ENCODE data around the gene SVIL. TPM values are rescaled to one million over a fixed set of nuclear protein-coding genes. Genes with fewer than 3 reads are reported as not detected.
A peak's percentile ranks its signal among the peaks of the same experiment; 100 is the strongest.

Gene SVIL
- total RNA-seq, 4 donors from 2014 or later: 585 to 1,262 (median 942) TPM

- TF ChIP-seq CTCF (IDR thresholded peaks at IDR 0.05) (peak; percentile 30 to 70 (median 48)), POLR2AphosphoS5 (IDR thresholded peaks at IDR 0.05) (peak; percentile 78), EP300 (IDR thresholded peaks at IDR 0.05) (no peak), POLR2A (IDR thresholded peaks at IDR 0.05) (no peak)
- Histone ChIP-seq H3K27me3 (no peaks in the 10 kb centered on the region), H3K36me3 (peaks cover 0 to 35% of the 10 kb centered on the region in 2 donors), H3K27ac (peak overlapping the region; percentile 75 to 84 (median 76)), H3K4me1 (peaks cover 7 to 76% (median 33%) of the 10 kb centered on the region in 3 donors), H3K9me3 (no peaks in the 10 kb centered on the region), H3K4me3 (no peak overlapping the region)
- ATAC-seq: peak; percentile 92
- 16 to 25% methylated on average over 4 to 10 of the region's 10 CpGs for WGBS, 2 donors (ENCODE audit: low coverage in 1 of 2)
These were observed 24.5 kb upstream of the SVIL start for GRCh38 chr10:29658984-29659965.

- ATAC-seq: no peak
- H3K4me3 ChIP-seq: no peak overlapping the region
- H3K27ac ChIP-seq: peak overlapping the region in 3 of 4 donors; percentile 2 to 76 (median 15)
- peaks cover 0 to 35% of the 10 kb centered on the region in 2 donors for H3K36me3 ChIP-seq
- WGBS, 2 donors (ENCODE audit: low coverage in 1 of 2): 55 to 60% methylated on average over 6 to 9 of the region's 9 CpGs
- no peak for TF ChIP-seq EP300 (IDR thresholded peaks at IDR 0.05)
- TF ChIP-seq POLR2AphosphoS5 (IDR thresholded peaks at IDR 0.05): no peak
- TF ChIP-seq POLR2A (IDR thresholded peaks at IDR 0.05): no peak
- no peak for TF ChIP-seq CTCF (IDR thresholded peaks at IDR 0.05)
- H3K27me3 ChIP-seq: no peaks in the 10 kb centered on the region
- H3K4me1 ChIP-seq: peaks cover 7 to 62% (median 33%) of the 10 kb centered on the region in 3 donors
- no peaks in the 10 kb centered on the region for H3K9me3 ChIP-seq
These were observed 23.0 kb upstream of the SVIL start for GRCh38 chr10:29657719-29658274.

- Histone ChIP-seq H3K9me3 (no peaks in the 10 kb centered on the region), H3K4me3 (no peak overlapping the region), H3K27ac (peak overlapping the region in 1 of 4 donors; percentile 76), H3K27me3 (no peaks in the 10 kb centered on the region), H3K36me3 (peaks cover 0 to 35% of the 10 kb centered on the region in 2 donors), H3K4me1 (peaks cover 7 to 52% (median 27%) of the 10 kb centered on the region in 3 donors)
- TF ChIP-seq CTCF (IDR thresholded peaks at IDR 0.05) (no peak), EP300 (IDR thresholded peaks at IDR 0.05) (no peak), POLR2AphosphoS5 (IDR thresholded peaks at IDR 0.05) (no peak), POLR2A (IDR thresholded peaks at IDR 0.05) (no peak)
- no peak for ATAC-seq
- WGBS, 2 donors (ENCODE audit: low coverage in 1 of 2): 73 to 94% methylated on average over 2 of the region's 2 CpGs
These were observed 21.8 kb upstream of the SVIL start for GRCh38 chr10:29656451-29656992.

- Histone ChIP-seq H3K9me3 (no peaks in the 10 kb centered on the region), H3K27me3 (no peaks in the 10 kb centered on the region), H3K36me3 (peaks cover 0 to 28% of the 10 kb centered on the region in 2 donors), H3K4me3 (no peak overlapping the region), H3K4me1 (peaks cover 11 to 49% (median 13%) of the 10 kb centered on the region in 3 donors), H3K27ac (peak overlapping the region in 1 of 4 donors; percentile 11)
- no peak for ATAC-seq
- WGBS, 2 donors (ENCODE audit: low coverage in 1 of 2): 89 to 100% methylated on average over 2 of the region's 2 CpGs
- TF ChIP-seq CTCF (IDR thresholded peaks at IDR 0.05) (no peak), POLR2A (IDR thresholded peaks at IDR 0.05) (no peak), POLR2AphosphoS5 (IDR thresholded peaks at IDR 0.05) (no peak), EP300 (IDR thresholded peaks at IDR 0.05) (no peak)
These were observed 17.4 kb upstream of the SVIL start for GRCh38 chr10:29652192-29652591.
